AG09319 (cell line): ENCODE results near the gene ACSM3.

Source experiments
- DNase-seq: peaks from one replicate; pipeline ENCODE4 v3.0.0-alpha.2; 2010; ENCODE audit warnings: low read depth; ENCODE audit errors: extremely low read depth
- CTCF ChIP-seq: IDR thresholded peaks from 2 replicates; pipeline ENCODE4 v1.5.1; 2011; ENCODE audit warnings: low read depth, mild to moderate bottlenecking, inconsistent platforms, low read length, moderate library complexity

The ACSM3 gene

GRCh38 chr16:20844054-20844453, 80.2 kb downstream of the ACSM3 start:
- DNase-seq = no peak
- no peak for TF ChIP-seq CTCF

GRCh38 chr16:20844588-20844987, 80.8 kb downstream of the ACSM3 start:
- TF ChIP-seq CTCF = no peak
- no peak for DNase-seq

- no peak for DNase-seq
- no peak for TF ChIP-seq CTCF
Measured at GRCh38 chr16:20846030-20846429, 82.2 kb downstream of the ACSM3 start.

GRCh38 chr16:20846551-20846950, 82.7 kb downstream of the ACSM3 start:
- no peak for DNase-seq
- no peak for TF ChIP-seq CTCF
